GM12878 (cell line): ENCODE results near the gene GPRC5C. TPM values are rescaled to one million over a fixed set of nuclear protein-coding genes. Genes with fewer than 3 reads are reported as not detected.

ENCODE experiments used
- ATAC-seq: fragments of 200-7000 bp; cut with Tn5 transposase; 3 replicates; pipeline ENCODE4 v1.9.1; 2020; ENCODE audit warnings: mild to moderate bottlenecking, moderate library complexity
- BruUV-seq: library from RNA; stranded (reverse); fragments of 400-500 nt; replicated peaks from 2 replicates; lab custom pipeline; 2021; lab: Mats Ljungman, UMichigan
- CTCF ChIA-PET: fragments of 300-600 bp; sonication (Branson Sonifier 250); formaldehyde crosslinking; extraction: SDS; loops from one replicate; lab custom pipeline; 2021; ENCODE audit warnings: inconsistent platforms; lab: Yijun Ruan, JAX
- POLR2A ChIA-PET: fragments of 350-600 bp; formaldehyde crosslinking; extraction: SDS; loops from one replicate; lab custom pipeline; 2021; ENCODE audit warnings: inconsistent platforms; lab: Charles Lee
- RAD21 ChIA-PET: fragments of 300-600 bp; sonication (Branson Sonifier 250); formaldehyde crosslinking; loops from one replicate; lab custom pipeline; 2023; ENCODE audit warnings: antibody characterized with exemption; ENCODE audit not compliant: unreplicated experiment; lab: Charles Lee
- SMC1A ChIA-PET: fragments of 300-600 bp; sonication (Branson Sonifier 250); formaldehyde crosslinking; loops from one replicate; lab custom pipeline; 2023; ENCODE audit not compliant: unreplicated experiment, uncharacterized antibody; lab: Charles Lee
- DNase-seq: peaks from one replicate; pipeline ENCODE4 v3.0.0-alpha.2; 2011; ENCODE audit warnings: low read depth, low spot score
- FAIRE-seq: peaks from 3 replicates; lab custom pipeline; 2011; peaks lifted over from hg19 to GRCh38; lab: Jason Lieb, UNC
- H2AFZ ChIP-seq: 2 replicates; pipeline ENCODE4 v1.6.0; 2011; ENCODE audit warnings: low read depth, low read length, control low read depth; ENCODE audit not compliant: control insufficient read depth
- H3K27ac ChIP-seq: 2 replicates; pipeline ENCODE4 v1.5.1; 2011; ENCODE audit warnings: control low read depth; ENCODE audit not compliant: control insufficient read depth, insufficient read depth
- H3K27me3 ChIP-seq, 2 experiments: replicated peaks in 1 of 2; 2 replicates each; pipeline versions ENCODE4 v1.6.0 to v1.6.1; 2011; ENCODE audit warnings: low read length in 1 of 2; ENCODE audit not compliant: control insufficient read depth in 2 of 2, insufficient read depth in 2 of 2
- H3K36me3 ChIP-seq, 2 experiments: 2 replicates each; pipeline ENCODE4 v1.5.1; 2011; ENCODE audit warnings: low read length in 1 of 2; ENCODE audit not compliant: control insufficient read depth in 2 of 2, insufficient read depth in 2 of 2
- H3K4me1 ChIP-seq: 2 replicates; pipeline ENCODE4 v1.6.1; 2011; ENCODE audit warnings: mild to moderate bottlenecking, low read length, moderate library complexity, mixed read lengths; ENCODE audit not compliant: control insufficient read depth, insufficient read depth
- H3K4me2 ChIP-seq: 2 replicates; pipeline ENCODE4 v1.6.0; 2011; ENCODE audit warnings: control low read depth; ENCODE audit not compliant: control insufficient read depth, insufficient read depth
- H3K4me3 ChIP-seq: fragments of 200-600 bp; sonication (generic); 2 replicates; pipeline ENCODE4 v1.5.1; 2016
- H3K79me2 ChIP-seq: 2 replicates; pipeline ENCODE4 v1.6.0; 2011; ENCODE audit warnings: low read length; ENCODE audit not compliant: control insufficient read depth, insufficient read depth
- H3K9ac ChIP-seq: 2 replicates; pipeline ENCODE4 v1.8.0; 2011; ENCODE audit warnings: low read length, control low read depth, mixed read lengths; ENCODE audit not compliant: control insufficient read depth, insufficient read depth
- H3K9me3 ChIP-seq: replicated peaks from 3 replicates; pipeline ENCODE4 v1.5.1; 2011; ENCODE audit warnings: mild to moderate bottlenecking, low read length; ENCODE audit not compliant: control insufficient read depth, insufficient read depth
- H4K20me1 ChIP-seq: 2 replicates; pipeline ENCODE4 v1.6.0; 2011; ENCODE audit not compliant: control insufficient read depth, insufficient read depth
- HCFC1 ChIP-seq: fragments of 150-350 bp; IDR thresholded peaks from 2 replicates; pipeline ENCODE4 v1.6.1; 2014; ENCODE audit warnings: low read length
- MYB ChIP-seq: fragments of 150-350 bp; IDR thresholded peaks from 2 replicates; pipeline ENCODE4 v1.6.1; 2014; ENCODE audit warnings: mild to moderate bottlenecking, low read depth, low read length, borderline replicate concordance
- RUNX3 ChIP-seq: IDR thresholded peaks from 2 replicates; pipeline ENCODE4 v1.6.1; 2012; ENCODE audit warnings: low read length, inconsistent platforms
- SMAD5 ChIP-seq: IDR thresholded peaks from 2 replicates; pipeline ENCODE4 v1.6.1; 2016; ENCODE audit warnings: antibody characterized with exemption, low read depth
- whole genome bisulfite sequencing: methylation state at CpG from one replicate; pipeline ENCODE4 v1.1.6; 2016; ENCODE audit warnings: low lambda C conversion rate; ENCODE audit not compliant: insufficient replicate concordance, insufficient coverage; ENCODE audit errors: missing lambda C conversion rate; 5-methylcytosine and 5-hydroxymethylcytosine counted together
- in situ Hi-C: fragments of 300-500 bp; cut with MboI; formaldehyde crosslinking; loops from 9 replicates; pipeline ENCODE4 v1.14.3; 2018; ENCODE audit warnings: mixed read lengths
- intact Hi-C: fragments of 100-400 bp; cut with micrococcal nuclease; formaldehyde crosslinking; loops from one replicate; pipeline ENCODE4 v1.14.2; 2022; ENCODE audit not compliant: unreplicated experiment
- polyA plus RNA-seq, 11 experiments: library from polyadenylated mRNA; depleted of rRNA in 4 of 11; unstranded in 6 of 11; stranded (reverse) in 5 of 11; fragments of >200 nt; fragmentation: Nextera tagmentation in 4 of 11; fragmentation: Illumina TruSeq in 1 of 11; extraction: Ambion mirVana in 4 of 11; extraction: Trizol in 1 of 11; gene quantifications; 1 replicate in 1 of 11; 2 replicates in 10 of 11; pipeline versions ENCODE4 v1.2.1 to v1.2.3, GENCODE V29; 2011 to 2016; ENCODE audit warnings: inconsistent platforms in 2 of 11, missing spikeins in 2 of 11, low read depth in 1 of 11
- total RNA-seq, 4 experiments: library from RNA; depleted of rRNA in 3 of 4; stranded (reverse); fragments of >200 nt in 3 of 4; fragmentation: Illumina TruSeq in 1 of 4; extraction: Trizol in 1 of 4; gene quantifications; 2 replicates each; pipeline versions ENCODE4 v1.2.1 to v1.2.3, GENCODE V29; 2013 to 2021

Gene GPRC5C
- total and polyA plus RNA-seq, 10 of the 15 experiments (the other 5 are each of a cell fraction or from before 2014, with no cell fraction given) = 0.04 to 1.3 (median 0.36) TPM; not detected in 2

GRCh38 chr17:74437702-74438101, 5.8 kb downstream of the GPRC5C start (continued):
- TF ChIP-seq SMAD5 = no peak

DNA sequence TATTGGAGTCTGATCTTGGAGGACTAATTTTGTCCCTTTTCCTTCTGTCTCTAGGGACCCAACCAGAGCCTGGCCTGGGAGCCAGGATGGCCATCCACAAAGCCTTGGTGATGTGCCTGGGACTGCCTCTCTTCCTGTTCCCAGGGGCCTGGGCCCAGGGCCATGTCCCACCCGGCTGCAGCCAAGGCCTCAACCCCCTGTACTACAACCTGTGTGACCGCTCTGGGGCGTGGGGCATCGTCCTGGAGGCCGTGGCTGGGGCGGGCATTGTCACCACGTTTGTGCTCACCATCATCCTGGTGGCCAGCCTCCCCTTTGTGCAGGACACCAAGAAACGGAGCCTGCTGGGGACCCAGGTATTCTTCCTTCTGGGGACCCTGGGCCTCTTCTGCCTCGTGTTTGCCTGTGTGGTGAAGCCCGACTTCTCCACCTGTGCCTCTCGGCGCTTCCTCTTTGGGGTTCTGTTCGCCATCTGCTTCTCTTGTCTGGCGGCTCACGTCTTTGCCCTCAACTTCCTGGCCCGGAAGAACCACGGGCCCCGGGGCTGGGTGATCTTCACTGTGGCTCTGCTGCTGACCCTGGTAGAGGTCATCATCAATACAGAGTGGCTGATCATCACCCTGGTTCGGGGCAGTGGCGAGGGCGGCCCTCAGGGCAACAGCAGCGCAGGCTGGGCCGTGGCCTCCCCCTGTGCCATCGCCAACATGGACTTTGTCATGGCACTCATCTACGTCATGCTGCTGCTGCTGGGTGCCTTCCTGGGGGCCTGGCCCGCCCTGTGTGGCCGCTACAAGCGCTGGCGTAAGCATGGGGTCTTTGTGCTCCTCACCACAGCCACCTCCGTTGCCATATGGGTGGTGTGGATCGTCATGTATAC, 8.0 kb downstream of the GPRC5C start:
- TF ChIP-seq MYB (no peak), HCFC1 (no peak), RUNX3 (no peak)
- no TSS peak for BruUV-seq
- H3K4me3 ChIP-seq = no peak overlapping the region
- no peak overlapping the region for H2AFZ ChIP-seq
- H3K36me3 ChIP-seq = no peaks in the 10 kb centered on the region
- H3K79me2 ChIP-seq = no peaks in the 10 kb centered on the region
- SMC1A ChIA-PET = interaction anchor here (1.1 to 2.1 kb wide), 2 partner anchors 14 to 16 kb away, joined by 4 to 7 read pairs; no protein-coding TSS in a partner anchor
- H3K9ac ChIP-seq = no peak overlapping the region
- H3K4me1 ChIP-seq = peaks cover 5% of the 10 kb centered on the region; the same call in 1 of the 2 replicates
- DNase-seq = no peak
- H3K9me3 ChIP-seq = peaks cover 9% of the 10 kb centered on the region; the same call in 2 of the 3 replicates
- CTCF ChIA-PET = interaction anchor here (0.7 to 6.1 kb wide), 3 partner anchors 16 to 64 kb away, joined by 3 to 73 read pairs (median 3); no protein-coding TSS in a partner anchor
- RAD21 ChIA-PET = no interaction called here
- intact Hi-C loops (no loop called here), in situ Hi-C loops (no loop called here)
- POLR2A ChIA-PET = interaction anchor here (1.0 kb wide), 1 partner anchor 24 kb away, joined by 3 read pairs; no protein-coding TSS in a partner anchor
- H3K4me2 ChIP-seq = no peak overlapping the region
- H3K27me3 ChIP-seq = no peaks in the 10 kb centered on the region
- no peak for ATAC-seq
- H4K20me1 ChIP-seq = no peaks in the 10 kb centered on the region
- FAIRE-seq = no peak
- 49% methylated on average over 31 of the region's 31 CpGs for WGBS
- no peak overlapping the region for H3K27ac ChIP-seq
